Uterus (tissue), 2 donors: ENCODE data around the gene SPON1.

Experiments used
- POLR2A ChIP-seq, 2 donors: fragments of 450-650 bp; IDR thresholded peaks; one replicate each; pipeline ENCODE4 v1.6.1; 2016; ENCODE audit warnings: antibody characterized with exemption in 2 of 2, mild to moderate bottlenecking in 1 of 2, moderate library complexity in 1 of 2
- TF ChIP-seq, protein P1 (sequence below), 4 experiments: fragments of 200-600 bp in 2 of 4; fragments of 450-650 bp in 2 of 4; sonication (generic) in 2 of 4; IDR thresholded peaks; one replicate each; pipeline ENCODE4 v1.5.1; 2016 to 2019; ENCODE audit warnings: antibody characterized with exemption in 4 of 4, mild to moderate bottlenecking in 2 of 4, moderate library complexity in 1 of 4

DNA sequence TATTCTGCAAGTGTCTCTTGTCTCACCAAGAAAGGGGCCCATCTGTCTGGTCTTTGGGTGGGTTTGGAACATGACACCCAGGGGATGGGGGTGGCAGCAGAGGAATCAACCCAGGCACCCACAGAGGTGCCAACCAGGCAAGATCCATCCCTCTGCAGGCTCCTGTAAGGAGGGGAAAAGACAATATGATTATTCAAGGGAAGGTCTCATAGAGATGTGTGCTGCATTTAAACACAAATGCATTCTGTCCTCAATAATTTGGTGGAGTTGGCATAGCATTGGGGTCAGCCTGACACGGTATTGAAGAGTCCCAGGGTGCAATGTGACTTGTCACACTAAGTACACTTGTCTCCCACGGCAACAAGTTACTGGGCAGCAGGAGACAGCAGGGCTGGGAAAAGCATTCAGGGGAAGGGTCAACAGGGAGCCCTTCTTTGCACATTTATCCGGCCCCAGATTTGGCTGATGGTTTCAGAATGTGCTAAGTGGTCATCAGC is 33.1 kb upstream of the SPON1 start:
- TF ChIP-seq, protein P1, sequence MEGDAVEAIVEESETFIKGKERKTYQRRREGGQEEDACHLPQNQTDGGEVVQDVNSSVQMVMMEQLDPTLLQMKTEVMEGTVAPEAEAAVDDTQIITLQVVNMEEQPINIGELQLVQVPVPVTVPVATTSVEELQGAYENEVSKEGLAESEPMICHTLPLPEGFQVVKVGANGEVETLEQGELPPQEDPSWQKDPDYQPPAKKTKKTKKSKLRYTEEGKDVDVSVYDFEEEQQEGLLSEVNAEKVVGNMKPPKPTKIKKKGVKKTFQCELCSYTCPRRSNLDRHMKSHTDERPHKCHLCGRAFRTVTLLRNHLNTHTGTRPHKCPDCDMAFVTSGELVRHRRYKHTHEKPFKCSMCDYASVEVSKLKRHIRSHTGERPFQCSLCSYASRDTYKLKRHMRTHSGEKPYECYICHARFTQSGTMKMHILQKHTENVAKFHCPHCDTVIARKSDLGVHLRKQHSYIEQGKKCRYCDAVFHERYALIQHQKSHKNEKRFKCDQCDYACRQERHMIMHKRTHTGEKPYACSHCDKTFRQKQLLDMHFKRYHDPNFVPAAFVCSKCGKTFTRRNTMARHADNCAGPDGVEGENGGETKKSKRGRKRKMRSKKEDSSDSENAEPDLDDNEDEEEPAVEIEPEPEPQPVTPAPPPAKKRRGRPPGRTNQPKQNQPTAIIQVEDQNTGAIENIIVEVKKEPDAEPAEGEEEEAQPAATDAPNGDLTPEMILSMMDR (IDR thresholded peaks at IDR 0.05), result no peak
- no peak for TF ChIP-seq POLR2A (IDR thresholded peaks at IDR 0.05)
